Urinary bladder (tissue), 2 donors: ENCODE data around the gene FREM2. TPM values are rescaled to one million over a fixed set of nuclear protein-coding genes. Genes with fewer than 3 reads are reported as not detected.

Experiments
- polyA plus RNA-seq: library from polyadenylated mRNA; stranded (reverse); fragments of 200-250 nt; gene quantifications from one replicate; pipeline ENCODE4 v1.2.3, GENCODE V29; 2013
- small RNA-seq: library from RNA; depleted of rRNA; stranded (forward); fragments of <200 nt; gene quantifications from one replicate; pipeline ENCODE3, GENCODE V24; 2014
- total RNA-seq: library from RNA; depleted of rRNA; stranded (reverse); fragments of >200 nt; gene quantifications from one replicate; pipeline ENCODE4 v1.2.3, GENCODE V29; 2014
- donor health status: healthy.

The FREM2 gene
- total and polyA plus RNA-seq, 2 donors: 0.18 to 21.5 TPM

Small RNAs within 50 kb of the gene (small RNA-seq; reads per million reads assigned to genes)
- gene PLA2G12AP2 (not detected), gene RNU6-56P (not detected)
